ENCODE results near the gene TRPV3. TPM values are rescaled to one million over a fixed set of nuclear protein-coding genes. Genes with fewer than 3 reads are reported as not detected.

The TRPV3 gene
- total RNA-seq, 1 donor from 2014 or later: 0.11 TPM

DNA sequence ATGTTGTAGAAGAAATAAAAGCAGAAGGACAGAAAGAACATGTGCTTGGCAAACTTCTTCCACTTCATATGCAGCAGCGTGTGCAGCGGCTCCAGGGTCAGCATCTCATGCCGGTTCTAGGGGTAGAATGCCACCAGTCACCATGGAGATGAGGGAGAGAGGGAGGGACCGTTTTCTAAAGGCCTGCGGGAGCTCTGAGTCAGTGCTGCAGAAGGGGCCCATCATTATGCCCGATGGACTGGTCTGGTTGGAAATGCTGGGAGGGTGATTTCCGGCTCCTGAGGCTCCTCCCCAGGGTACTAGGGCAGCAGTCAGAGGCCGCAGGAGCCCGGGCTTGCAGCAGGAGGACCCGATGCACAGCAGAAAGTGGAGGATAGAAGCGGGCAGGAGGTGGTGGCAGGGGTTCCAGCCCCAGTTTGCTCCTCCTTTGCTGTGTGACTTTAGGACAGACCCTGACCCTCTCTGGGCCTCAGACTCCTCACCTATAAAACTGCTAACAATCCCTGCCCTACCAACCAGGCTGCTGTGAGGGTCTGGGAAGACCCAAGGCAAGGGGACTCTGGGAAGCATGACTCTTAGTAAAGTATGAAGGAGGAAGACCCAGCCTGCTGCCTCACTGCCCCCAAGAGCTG lies 28.6 kb downstream of the TRPV3 start:
- H3K36me3 ChIP-seq: no peaks in the 10 kb centered on the region
- H3K4me3 ChIP-seq: no peak overlapping the region
- intact Hi-C loops (cut with DNase I): no loop called here
- no peak overlapping the region for H3K27ac ChIP-seq
- no peaks in the 10 kb centered on the region for H3K9me3 ChIP-seq
- H3K27me3 ChIP-seq: no peaks in the 10 kb centered on the region
- TF ChIP-seq CTCF (IDR thresholded peaks at IDR 0.05): no peak
- no peak for DNase-seq (ENCODE audit: low spot score in 2 of 2)
- no peaks in the 10 kb centered on the region for H3K4me1 ChIP-seq

- H3K4me1 ChIP-seq: no peaks in the 10 kb centered on the region
- H3K9me3 ChIP-seq: no peaks in the 10 kb centered on the region
- intact Hi-C loops (cut with DNase I): no loop called here
- H3K36me3 ChIP-seq: no peaks in the 10 kb centered on the region
- no peak for TF ChIP-seq CTCF (IDR thresholded peaks at IDR 0.05)
- H3K27me3 ChIP-seq: no peaks in the 10 kb centered on the region
- no peak overlapping the region for H3K27ac ChIP-seq
- no peak overlapping the region for H3K4me3 ChIP-seq
- no peak for DNase-seq (ENCODE audit: low spot score in 2 of 2)
These were observed 29.2 kb downstream of the TRPV3 start for GRCh38 chr17:3528403-3528851.

DNA sequence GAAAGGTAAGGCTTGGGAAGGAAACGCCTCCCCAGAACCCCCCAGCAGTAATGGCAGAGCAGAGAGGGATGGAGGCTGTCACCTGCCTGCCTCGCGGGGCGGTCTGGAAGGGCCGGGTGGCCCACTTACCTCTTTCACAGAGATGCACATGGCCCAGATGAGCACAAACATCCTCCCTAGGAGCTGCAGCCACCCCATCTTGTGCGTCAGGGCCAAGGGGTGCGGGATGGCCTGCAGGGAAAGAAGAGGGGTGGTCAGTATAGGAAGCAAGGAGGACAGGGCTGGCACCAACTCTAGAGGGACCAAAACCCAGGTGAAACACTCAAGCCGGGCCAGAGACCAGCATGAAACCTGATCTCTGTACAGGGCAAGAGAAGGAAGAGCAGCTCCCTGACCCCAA lies 29.7 kb downstream of the TRPV3 start:
- no peak for TF ChIP-seq CTCF (IDR thresholded peaks at IDR 0.05)
- Histone ChIP-seq H3K27ac (no peak overlapping the region), H3K27me3 (no peaks in the 10 kb centered on the region), H3K36me3 (no peaks in the 10 kb centered on the region), H3K9me3 (no peaks in the 10 kb centered on the region), H3K4me1 (no peaks in the 10 kb centered on the region), H3K4me3 (no peak overlapping the region)
- DNase-seq (ENCODE audit: low spot score in 2 of 2): peak in 1 of 2 donors; percentile 34
- intact Hi-C loops (cut with DNase I): no loop called here

GRCh38 chr17:3527468-3527867 lies 30.1 kb downstream of the TRPV3 start:
- no peaks in the 10 kb centered on the region for H3K9me3 ChIP-seq
- H3K4me1 ChIP-seq: no peaks in the 10 kb centered on the region
- H3K4me3 ChIP-seq: no peak overlapping the region
- intact Hi-C loops (cut with DNase I): no loop called here
- H3K36me3 ChIP-seq: no peaks in the 10 kb centered on the region
- DNase-seq (ENCODE audit: low spot score in 2 of 2): no peak
- H3K27ac ChIP-seq: no peak overlapping the region
- H3K27me3 ChIP-seq: no peaks in the 10 kb centered on the region
- no peak for TF ChIP-seq CTCF (IDR thresholded peaks at IDR 0.05)

GRCh38 chr17:3526971-3527370 lies 30.6 kb downstream of the TRPV3 start:
- DNase-seq (ENCODE audit: low spot score in 2 of 2): peak in 1 of 2 donors; percentile 54
- no peak overlapping the region for H3K4me3 ChIP-seq
- H3K36me3 ChIP-seq: no peaks in the 10 kb centered on the region
- intact Hi-C loops (cut with DNase I): no loop called here
- no peak for TF ChIP-seq CTCF (IDR thresholded peaks at IDR 0.05)
- H3K4me1 ChIP-seq: no peaks in the 10 kb centered on the region
- no peaks in the 10 kb centered on the region for H3K9me3 ChIP-seq
- no peak overlapping the region for H3K27ac ChIP-seq
- H3K27me3 ChIP-seq: no peaks in the 10 kb centered on the region

GRCh38 chr17:3526491-3526890 lies 31.1 kb downstream of the TRPV3 start:
- H3K36me3 ChIP-seq: no peaks in the 10 kb centered on the region
- no peak for DNase-seq (ENCODE audit: low spot score in 2 of 2)
- H3K4me1 ChIP-seq: no peaks in the 10 kb centered on the region
- no peak overlapping the region for H3K4me3 ChIP-seq
- intact Hi-C loops (cut with DNase I): no loop called here
- no peaks in the 10 kb centered on the region for H3K27me3 ChIP-seq
- H3K27ac ChIP-seq: no peak overlapping the region
- H3K9me3 ChIP-seq: no peaks in the 10 kb centered on the region
- TF ChIP-seq CTCF (IDR thresholded peaks at IDR 0.05): no peak
